Glomerular endothelial cell (primary cell): ENCODE results near the gene REEP1. TPM values are rescaled to one million over a fixed set of nuclear protein-coding genes. Genes with fewer than 3 reads are reported as not detected.
A peak's percentile ranks its signal among the peaks of the same experiment; 100 is the strongest.

Experiments
- DNase-seq: peaks from one replicate; pipeline ENCODE4 v3.0.0-alpha.2; 2011; ENCODE audit warnings: low read depth, low spot score; ENCODE audit errors: extremely low read depth
- total RNA-seq: library from RNA; depleted of rRNA; stranded (reverse); fragments of >200 nt; gene quantifications from 2 replicates; pipeline ENCODE4 v1.2.3, GENCODE V29; 2015

Gene REEP1
- total RNA-seq, 1 donor from 2014 or later: 0.06 TPM

- no peak for DNase-seq
Observed at GRCh38 chr2:86285571-86285970, 51.9 kb downstream of the REEP1 start.

GRCh38 chr2:86284987-86285386 lies 52.4 kb downstream of the REEP1 start:
- no peak for DNase-seq

- no peak for DNase-seq
Observed at GRCh38 chr2:86284401-86284841, 53.0 kb downstream of the REEP1 start.

- DNase-seq: no peak
Observed at GRCh38 chr2:86283411-86284030, 53.9 kb downstream of the REEP1 start.

GRCh38 chr2:86281066-86281700 lies 56.2 kb downstream of the REEP1 start:
- DNase-seq: no peak

GRCh38 chr2:86280191-86280667 lies 57.2 kb downstream of the REEP1 start:
- DNase-seq: no peak

- DNase-seq: no peak
Observed at GRCh38 chr2:86275962-86276361, 61.5 kb downstream of the REEP1 start.

- DNase-seq: no peak
Observed at GRCh38 chr2:86275384-86275799, 62.0 kb downstream of the REEP1 start.

GRCh38 chr2:86274918-86275275 lies 62.5 kb downstream of the REEP1 start:
- no peak for DNase-seq

- peak; percentile 23 for DNase-seq
Observed at GRCh38 chr2:86274265-86274917, 63.0 kb downstream of the REEP1 start.

GRCh38 chr2:86272111-86272510 lies 65.3 kb downstream of the REEP1 start:
- no peak for DNase-seq

- no peak for DNase-seq
Observed at GRCh38 chr2:86271248-86271647, 66.2 kb downstream of the REEP1 start.

- no peak for DNase-seq
Observed at GRCh38 chr2:86263956-86264355, 73.5 kb downstream of the REEP1 start.

- DNase-seq: no peak
Observed at GRCh38 chr2:86260978-86261377, 76.4 kb downstream of the REEP1 start.

GRCh38 chr2:86258106-86258505 lies 79.3 kb downstream of the REEP1 start:
- DNase-seq: no peak

- no peak for DNase-seq
Observed at GRCh38 chr2:86256982-86257381, 80.4 kb downstream of the REEP1 start.

- DNase-seq: no peak
Observed at GRCh38 chr2:86256300-86256699, 81.1 kb downstream of the REEP1 start.

GRCh38 chr2:86254576-86255538 lies 82.6 kb downstream of the REEP1 start:
- no peak for DNase-seq

GRCh38 chr2:86253424-86253823 lies 84.0 kb downstream of the REEP1 start:
- no peak for DNase-seq

GRCh38 chr2:86251840-86252266 lies 85.6 kb downstream of the REEP1 start:
- no peak for DNase-seq
